Left ventricle myocardium inferior (tissue), 1 donor: ENCODE results near the gene EVI2B. TPM values are rescaled to one million over a fixed set of nuclear protein-coding genes. Genes with fewer than 3 reads are reported as not detected.

Experiments
- DNase-seq: peaks from one replicate; pipeline ENCODE4 v3.0.0-alpha.2; 2020
- H3K27ac ChIP-seq: fragments of 200-600 bp; replicated peaks from 2 replicates; pipeline ENCODE4 v1.8.0; 2021
- H3K27me3 ChIP-seq: fragments of 200-600 bp; 2 replicates; pipeline ENCODE4 v1.8.0; 2021; ENCODE audit warnings: low read depth
- H3K36me3 ChIP-seq: fragments of 200-600 bp; 2 replicates; pipeline ENCODE4 v1.8.0; 2021
- H3K4me1 ChIP-seq: fragments of 200-600 bp; 2 replicates; pipeline ENCODE4 v1.8.0; 2021
- H3K4me3 ChIP-seq: fragments of 200-600 bp; 2 replicates; pipeline ENCODE4 v1.8.0; 2021; ENCODE audit warnings: mild to moderate bottlenecking, moderate library complexity
- H3K9me3 ChIP-seq: fragments of 200-600 bp; replicated peaks from 2 replicates; pipeline ENCODE4 v1.8.0; 2021
- intact Hi-C: fragments of 100-400 bp; cut with micrococcal nuclease; formaldehyde crosslinking; loops from one replicate; pipeline ENCODE4 v1.11.0; 2022
- total RNA-seq: library from RNA; stranded (reverse); fragmentation: NEBNext Ultra II Directional; extraction: Animal tissue kit (Norgen Biotek cat#: 25700); gene quantifications from one replicate; pipeline ENCODE4 v1.2.1, GENCODE V29; 2021
- TF ChIP-seq, protein P1 (sequence below): fragments of 200-600 bp; IDR thresholded peaks from 2 replicates; pipeline ENCODE4 v1.8.0; 2021; ENCODE audit warnings: antibody characterized with exemption, mild to moderate bottlenecking, borderline replicate concordance
- donor health status: DM: no; HTN: yes; CAD: no; lungs with severe emphysema.

EVI2B gene
- total RNA-seq, 1 donor from 2014 or later, result 2.7 TPM

DNA sequence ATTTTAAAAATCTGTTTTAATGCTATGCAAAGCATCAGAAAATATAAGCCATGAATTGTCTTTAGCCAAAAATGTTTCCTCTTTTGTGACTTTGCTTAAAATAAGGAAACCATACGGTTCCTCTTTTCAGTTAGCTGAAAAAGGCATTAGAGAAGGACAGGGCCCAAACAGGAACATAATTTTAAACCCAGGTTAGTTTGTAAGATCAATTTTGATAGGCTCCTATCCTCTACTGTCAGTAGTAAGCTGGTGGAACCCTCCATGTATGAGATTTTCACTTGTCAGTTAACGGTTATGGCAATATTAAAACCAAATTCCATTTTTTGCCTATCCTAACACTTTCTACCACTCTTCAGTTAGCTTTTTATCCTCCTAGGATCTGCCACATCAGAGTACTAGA, 4.3 kb downstream of the EVI2B start:
- no peaks in the 10 kb centered on the region for H3K4me1 ChIP-seq
- no peak overlapping the region for H3K4me3 ChIP-seq
- H3K36me3 ChIP-seq, result no peaks in the 10 kb centered on the region
- H3K9me3 ChIP-seq, result no peaks in the 10 kb centered on the region
- TF ChIP-seq, protein P1, sequence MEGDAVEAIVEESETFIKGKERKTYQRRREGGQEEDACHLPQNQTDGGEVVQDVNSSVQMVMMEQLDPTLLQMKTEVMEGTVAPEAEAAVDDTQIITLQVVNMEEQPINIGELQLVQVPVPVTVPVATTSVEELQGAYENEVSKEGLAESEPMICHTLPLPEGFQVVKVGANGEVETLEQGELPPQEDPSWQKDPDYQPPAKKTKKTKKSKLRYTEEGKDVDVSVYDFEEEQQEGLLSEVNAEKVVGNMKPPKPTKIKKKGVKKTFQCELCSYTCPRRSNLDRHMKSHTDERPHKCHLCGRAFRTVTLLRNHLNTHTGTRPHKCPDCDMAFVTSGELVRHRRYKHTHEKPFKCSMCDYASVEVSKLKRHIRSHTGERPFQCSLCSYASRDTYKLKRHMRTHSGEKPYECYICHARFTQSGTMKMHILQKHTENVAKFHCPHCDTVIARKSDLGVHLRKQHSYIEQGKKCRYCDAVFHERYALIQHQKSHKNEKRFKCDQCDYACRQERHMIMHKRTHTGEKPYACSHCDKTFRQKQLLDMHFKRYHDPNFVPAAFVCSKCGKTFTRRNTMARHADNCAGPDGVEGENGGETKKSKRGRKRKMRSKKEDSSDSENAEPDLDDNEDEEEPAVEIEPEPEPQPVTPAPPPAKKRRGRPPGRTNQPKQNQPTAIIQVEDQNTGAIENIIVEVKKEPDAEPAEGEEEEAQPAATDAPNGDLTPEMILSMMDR, result no peak
- H3K27me3 ChIP-seq, result no peaks in the 10 kb centered on the region
- DNase-seq, result no peak
- H3K27ac ChIP-seq, result peak overlapping the region; percentile 6
- intact Hi-C loops, result no loop called here

DNA sequence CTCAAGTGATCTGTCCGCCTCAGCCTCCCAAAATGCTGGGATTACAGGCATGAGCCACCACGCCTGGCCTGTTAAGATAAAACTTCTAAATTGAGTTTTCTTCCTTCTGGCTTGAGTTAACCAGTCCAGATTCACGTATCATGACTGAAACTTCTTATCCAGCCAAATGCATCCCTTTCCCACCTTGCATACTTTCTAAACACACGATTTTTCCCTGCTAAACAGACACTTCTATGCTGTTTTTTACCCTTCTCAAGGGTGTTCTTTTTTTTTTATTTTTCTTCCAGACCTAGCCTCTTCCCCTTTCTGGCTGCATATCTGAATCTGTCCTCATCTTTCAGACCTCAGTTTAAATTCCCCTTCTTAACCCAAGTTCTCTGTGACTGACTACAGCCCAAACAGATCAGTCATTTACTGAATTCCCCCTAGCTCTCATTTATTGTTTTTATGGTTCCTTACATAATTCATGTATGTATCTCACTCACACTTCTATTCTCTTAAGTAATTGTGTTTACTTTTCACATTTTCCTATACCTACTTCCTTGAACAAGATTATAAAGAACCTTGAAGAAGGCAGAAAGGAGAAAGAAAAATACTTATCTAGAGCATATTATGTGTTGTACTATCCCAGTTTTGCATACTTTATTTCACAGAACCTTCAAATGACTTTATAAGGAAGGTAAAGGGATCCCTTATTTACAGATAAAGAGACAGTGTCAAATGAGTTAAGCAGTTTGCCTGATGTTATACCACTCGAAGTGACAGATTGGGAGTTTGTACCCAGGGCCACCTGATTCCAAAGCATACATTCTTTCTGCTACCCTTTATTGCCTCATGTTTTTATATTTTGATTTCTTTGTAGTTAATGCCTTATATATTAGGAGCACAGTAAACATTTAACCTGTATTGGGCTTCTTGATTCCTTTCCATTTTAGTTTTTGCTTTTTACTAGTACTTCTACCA, 5.2 kb downstream of the EVI2B start:
- H3K27me3 ChIP-seq, result no peaks in the 10 kb centered on the region
- no peaks in the 10 kb centered on the region for H3K9me3 ChIP-seq
- no peak for DNase-seq
- peak overlapping the region; percentile 6 for H3K27ac ChIP-seq
- H3K36me3 ChIP-seq, result no peaks in the 10 kb centered on the region
- TF ChIP-seq, protein P1, result no peak
- H3K4me3 ChIP-seq, result no peak overlapping the region
- intact Hi-C loops, result no loop called here
- H3K4me1 ChIP-seq, result no peaks in the 10 kb centered on the region

DNA sequence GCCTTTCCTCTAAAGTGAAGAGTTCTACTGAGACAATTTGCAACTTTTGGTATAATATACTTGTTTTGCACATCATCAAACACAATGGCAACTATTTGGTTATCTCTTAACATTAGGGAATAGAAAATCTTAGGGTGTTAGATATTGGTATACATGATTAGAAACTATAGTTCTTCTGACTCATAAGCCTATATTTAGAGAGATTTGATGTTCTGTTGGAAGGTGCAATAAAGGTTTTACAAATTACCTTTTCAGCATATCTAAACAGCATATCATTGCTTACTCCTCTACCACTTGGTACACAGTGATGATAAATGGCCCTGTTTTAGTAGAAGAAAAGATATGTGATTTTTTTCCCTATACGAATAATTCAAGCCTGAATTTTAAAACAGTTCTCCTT, 6.2 kb downstream of the EVI2B start:
- H3K4me1 ChIP-seq, result no peaks in the 10 kb centered on the region
- intact Hi-C loops, result no loop called here
- TF ChIP-seq, protein P1, result no peak
- no peak overlapping the region for H3K27ac ChIP-seq
- no peaks in the 10 kb centered on the region for H3K36me3 ChIP-seq
- H3K27me3 ChIP-seq, result no peaks in the 10 kb centered on the region
- DNase-seq, result no peak
- no peaks in the 10 kb centered on the region for H3K9me3 ChIP-seq
- H3K4me3 ChIP-seq, result no peak overlapping the region

DNA sequence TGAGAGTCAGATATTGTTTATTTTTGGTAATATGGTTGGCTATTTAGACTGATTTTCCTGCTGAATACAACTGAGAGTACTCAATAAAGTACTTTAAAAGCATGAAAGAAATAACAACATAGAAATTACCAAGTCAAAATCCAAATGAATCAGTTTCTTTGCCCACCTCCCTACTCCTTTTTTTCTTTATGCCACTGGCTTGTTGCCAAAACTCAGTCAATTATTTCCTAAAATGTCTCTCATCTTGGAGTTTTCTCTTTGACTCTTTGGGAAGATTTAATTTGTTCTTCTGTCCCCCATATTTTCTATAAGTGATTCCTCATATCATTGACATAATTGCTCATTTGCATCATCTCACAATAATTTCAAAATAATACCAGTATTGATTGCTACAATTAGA, 14.2 kb downstream of the EVI2B start:
- TF ChIP-seq, protein P1, result no peak
- no peaks in the 10 kb centered on the region for H3K27me3 ChIP-seq
- H3K4me3 ChIP-seq, result no peak overlapping the region
- intact Hi-C loops, result no loop called here
- no peak for DNase-seq
- no peaks in the 10 kb centered on the region for H3K4me1 ChIP-seq
- H3K9me3 ChIP-seq, result no peaks in the 10 kb centered on the region
- no peaks in the 10 kb centered on the region for H3K36me3 ChIP-seq
- H3K27ac ChIP-seq, result no peak overlapping the region

DNA sequence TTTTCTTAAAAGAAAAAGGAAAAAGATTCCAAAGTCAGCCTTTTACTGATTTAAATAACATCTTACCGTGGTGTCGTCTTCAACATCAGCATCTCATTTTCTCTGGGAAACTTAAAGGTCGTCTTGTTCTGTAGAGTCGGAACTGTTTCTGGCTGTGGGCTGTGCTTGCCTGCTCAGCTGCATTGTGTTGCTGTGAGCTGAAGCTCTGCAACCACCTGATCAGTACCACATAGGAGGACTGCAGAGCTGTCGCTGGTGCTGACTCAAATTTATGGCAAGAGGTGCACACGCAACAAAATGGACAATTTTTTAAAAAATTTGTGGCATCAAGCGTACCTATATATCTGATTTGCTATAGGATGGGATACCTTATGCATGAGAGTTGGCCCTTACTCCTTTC, 16.8 kb downstream of the EVI2B start, which contains the start of gene OMG:
TSS of gene OMG (minus strand) at position 150 of the 400 bp plus-strand sequence. CDS start 908 bp downstream, outside the sequence.
- H3K27ac ChIP-seq, result no peak within 1 kb of the TSS
- H3K27me3 ChIP-seq, result no peaks in the 10 kb centered on the region
- no peaks in the 10 kb centered on the region for H3K36me3 ChIP-seq
- TF ChIP-seq, protein P1, result no peak
- intact Hi-C loops, result no loop called here
- no peaks in the 10 kb centered on the region for H3K4me1 ChIP-seq
- H3K9me3 ChIP-seq, result no peaks in the 10 kb centered on the region
- DNase-seq, result no peak
- H3K4me3 ChIP-seq, result no peak within 1 kb of the TSS
